NT2/D1 (cell line): ENCODE measurements around the gene HUNK.

ENCODE experiments used
- DNase-seq: peaks from one replicate; pipeline ENCODE4 v3.0.0-alpha.2; 2011; ENCODE audit warnings: low read depth, low spot score
- H3K27me3 ChIP-seq: 2 replicates; pipeline ENCODE4 v1.6.0; 2011; ENCODE audit warnings: mild to moderate bottlenecking; ENCODE audit not compliant: insufficient read length, insufficient read depth
- H3K36me3 ChIP-seq: 2 replicates; pipeline ENCODE4 v1.6.1; 2011; ENCODE audit warnings: mild to moderate bottlenecking, low read length, mixed read lengths; ENCODE audit not compliant: insufficient read depth, insufficient read length
- H3K4me1 ChIP-seq: 2 replicates; pipeline ENCODE4 v1.5.1; 2011; ENCODE audit not compliant: insufficient read depth, insufficient read length
- H3K4me3 ChIP-seq: 2 replicates; pipeline ENCODE4 v1.5.1; 2011; ENCODE audit warnings: low read depth; ENCODE audit not compliant: insufficient read length
- H3K9ac ChIP-seq: 2 replicates; pipeline ENCODE4 v1.6.0; 2011; ENCODE audit warnings: low read depth; ENCODE audit not compliant: insufficient read length
- H3K9me3 ChIP-seq: 2 replicates; pipeline ENCODE4 v1.5.1; 2011; ENCODE audit warnings: mild to moderate bottlenecking, low read length; ENCODE audit not compliant: insufficient read depth
- SUZ12 ChIP-seq: IDR thresholded peaks from 2 replicates; pipeline ENCODE4 v1.6.1; 2011; ENCODE audit not compliant: insufficient read length, insufficient read depth; ENCODE audit errors: extremely low read depth
- YY1 ChIP-seq: IDR thresholded peaks from 2 replicates; pipeline ENCODE4 v1.6.1; 2011; ENCODE audit not compliant: insufficient read length, insufficient read depth
- ZNF274 ChIP-seq: IDR thresholded peaks from 2 replicates; pipeline ENCODE4 v1.6.1; 2011; ENCODE audit warnings: mild to moderate bottlenecking, low read depth, low read length

HUNK gene

GRCh38 chr21:31908106-31909031 is 35.5 kb downstream of the HUNK start:
- no peaks in the 10 kb centered on the region for H3K36me3 ChIP-seq
- peak overlapping the region; percentile 42 for H3K9ac ChIP-seq
- H3K9me3 ChIP-seq: no peaks in the 10 kb centered on the region; the same call in 1 of the 2 replicates
- TF ChIP-seq YY1 (no peak), ZNF274 (no peak), SUZ12 (no peak)
- H3K4me3 ChIP-seq: no peak overlapping the region
- DNase-seq: no peak
- H3K27me3 ChIP-seq: no peaks in the 10 kb centered on the region
- H3K4me1 ChIP-seq: peaks cover 35% of the 10 kb centered on the region

- TF ChIP-seq SUZ12 (no peak), YY1 (no peak), ZNF274 (no peak)
- no peaks in the 10 kb centered on the region for H3K27me3 ChIP-seq
- peaks cover 41% of the 10 kb centered on the region for H3K4me1 ChIP-seq
- peak overlapping the region; percentile 42 for H3K9ac ChIP-seq
- no peaks in the 10 kb centered on the region; the same call in 1 of the 2 replicates for H3K9me3 ChIP-seq
- H3K4me3 ChIP-seq: no peak overlapping the region
- DNase-seq: no peak
- no peaks in the 10 kb centered on the region for H3K36me3 ChIP-seq
Observed at GRCh38 chr21:31909153-31910073, 36.6 kb downstream of the HUNK start.

GRCh38 chr21:31910074-31910470 is 37.3 kb downstream of the HUNK start:
- no peaks in the 10 kb centered on the region for H3K27me3 ChIP-seq
- no peak for DNase-seq
- H3K36me3 ChIP-seq: no peaks in the 10 kb centered on the region
- no peak overlapping the region for H3K9ac ChIP-seq
- no peak overlapping the region for H3K4me3 ChIP-seq
- H3K9me3 ChIP-seq: no peaks in the 10 kb centered on the region; the same call in 1 of the 2 replicates
- TF ChIP-seq ZNF274: no peak
- no peak for TF ChIP-seq SUZ12
- no peak for TF ChIP-seq YY1
- peaks cover 41% of the 10 kb centered on the region for H3K4me1 ChIP-seq

GRCh38 chr21:31911138-31911907 is 38.5 kb downstream of the HUNK start:
- Histone ChIP-seq H3K4me1 (peaks cover 36% of the 10 kb centered on the region), H3K9me3 (no peaks in the 10 kb centered on the region; the same call in 1 of the 2 replicates), H3K27me3 (no peaks in the 10 kb centered on the region), H3K4me3 (no peak overlapping the region), H3K36me3 (no peaks in the 10 kb centered on the region), H3K9ac (no peak overlapping the region)
- no peak for DNase-seq
- TF ChIP-seq ZNF274: no peak
- TF ChIP-seq YY1: no peak
- no peak for TF ChIP-seq SUZ12

- DNase-seq: no peak
- no peaks in the 10 kb centered on the region for H3K36me3 ChIP-seq
- H3K4me1 ChIP-seq: peaks cover 36% of the 10 kb centered on the region
- H3K4me3 ChIP-seq: no peak overlapping the region
- TF ChIP-seq SUZ12: no peak
- TF ChIP-seq YY1: no peak
- no peak for TF ChIP-seq ZNF274
- H3K27me3 ChIP-seq: no peaks in the 10 kb centered on the region
- H3K9ac ChIP-seq: peak overlapping the region; percentile 12
- H3K9me3 ChIP-seq: no peaks in the 10 kb centered on the region; the same call in 1 of the 2 replicates
Observed at GRCh38 chr21:31912501-31912900, 39.7 kb downstream of the HUNK start.

GRCh38 chr21:31913182-31913608 is 40.4 kb downstream of the HUNK start:
- Histone ChIP-seq H3K9ac (no peak overlapping the region), H3K4me1 (peaks cover 36% of the 10 kb centered on the region), H3K36me3 (no peaks in the 10 kb centered on the region), H3K27me3 (no peaks in the 10 kb centered on the region), H3K9me3 (peaks cover 3% of the 10 kb centered on the region; the same call in 1 of the 2 replicates), H3K4me3 (no peak overlapping the region)
- TF ChIP-seq ZNF274 (no peak), SUZ12 (no peak), YY1 (no peak)
- DNase-seq: no peak
